ENCODE measurements around the gene THY1. TPM values are rescaled to one million over a fixed set of nuclear protein-coding genes. Genes with fewer than 3 reads are reported as not detected.

THY1 gene
- total and polyA plus RNA-seq, 9 of the 15 experiments (the other 6 are each of a cell fraction or from before 2014, with no cell fraction given), result 0.07 to 0.40 (median 0.16) TPM; not detected in 5

- no peak for TF ChIP-seq KLF13 (tag; IDR thresholded peaks at IDR 0.05; ENCODE audit: borderline replicate concordance, low read depth)
Measured at GRCh38 chr11:119410501-119410900, 12.5 kb downstream of the THY1 start (continued).

DNA sequence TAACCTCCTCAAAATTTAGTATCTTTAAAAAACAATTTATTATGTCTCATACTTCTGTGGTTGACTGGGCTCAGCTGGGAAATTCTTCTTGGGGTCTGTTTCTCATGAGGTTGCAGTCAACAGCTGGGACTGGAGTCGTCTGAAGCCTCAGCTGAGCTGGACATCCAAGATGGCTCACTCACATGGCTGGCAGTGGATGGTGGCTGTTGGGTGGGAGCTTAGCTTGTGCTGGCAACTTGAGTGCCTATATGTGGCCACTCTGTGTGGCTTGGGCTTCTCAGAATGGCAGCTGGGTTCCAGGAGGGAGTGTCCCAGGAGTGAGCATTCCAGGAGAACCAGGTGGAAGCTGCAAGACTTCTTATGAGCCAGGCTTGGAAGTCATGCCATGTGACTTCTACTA lies 13.2 kb downstream of the THY1 start:
- 25% methylated on average over 1 of the region's 1 CpG for WGBS (ENCODE audit: insufficient coverage, low coverage, missing lambda C conversion rate)
- ChIA-PET POLR2A (interaction anchor here (0.6 to 1.4 kb wide), 3 partner anchors 9 to 58 kb away, joined by 3 read pairs; no protein-coding TSS in a partner anchor), CTCF (ENCODE audit: low intra/inter-chr PET ratio) (no interaction called here)
- H3K9ac ChIP-seq (ENCODE audit: insufficient read depth in 1 of 2, low read depth in 2 of 2, low read length in 2 of 2), result no peak overlapping the region
- H3K36me3 ChIP-seq (ENCODE audit: control insufficient read depth, insufficient read depth, low read length), result no peaks in the 10 kb centered on the region
- no peak for ATAC-seq
- TF ChIP-seq ESRRB (CRISPR knock-in tag; IDR thresholded peaks at IDR 0.05; ENCODE audit: borderline replicate concordance) (no peak), ZBTB1 (CRISPR knock-in tag; IDR thresholded peaks at IDR 0.05; ENCODE audit: borderline replicate concordance, low read depth) (no peak), ZKSCAN1 (IDR thresholded peaks at IDR 0.05; ENCODE audit: low read depth, low read length) (no peak), ZNF224 (CRISPR knock-in tag; IDR thresholded peaks at IDR 0.05) (no peak), HDAC1 (IDR thresholded peaks at IDR 0.05) (no peak), ATF7 (IDR thresholded peaks at IDR 0.05) (no peak), NRF1 (conservative IDR thresholded peaks at IDR 0.05 in 1 of 2, IDR thresholded peaks at IDR 0.05 in 1 of 2) (no peak), GATA2 (CRISPR knock-in tag; IDR thresholded peaks at IDR 0.05) (no peak), CBFA2T2 (conservative IDR thresholded peaks at IDR 0.05) (no peak), ZNF449 (CRISPR knock-in tag; IDR thresholded peaks at IDR 0.05) (no peak), ZNF212 (CRISPR knock-in tag; IDR thresholded peaks at IDR 0.05) (no peak), SMAD1 (IDR thresholded peaks at IDR 0.05; ENCODE audit: low read depth, low read length, partially characterized antibody) (no peak), PHF21A (IDR thresholded peaks at IDR 0.05; ENCODE audit: borderline replicate concordance, low read depth) (no peak), PCBP1 (IDR thresholded peaks at IDR 0.05; ENCODE audit: low read depth, low read length, poor library complexity, severe bottlenecking) (no peak), RB1 (IDR thresholded peaks at IDR 0.05; ENCODE audit: low read depth) (no peak)
- TF ChIP-seq, protein P1, sequence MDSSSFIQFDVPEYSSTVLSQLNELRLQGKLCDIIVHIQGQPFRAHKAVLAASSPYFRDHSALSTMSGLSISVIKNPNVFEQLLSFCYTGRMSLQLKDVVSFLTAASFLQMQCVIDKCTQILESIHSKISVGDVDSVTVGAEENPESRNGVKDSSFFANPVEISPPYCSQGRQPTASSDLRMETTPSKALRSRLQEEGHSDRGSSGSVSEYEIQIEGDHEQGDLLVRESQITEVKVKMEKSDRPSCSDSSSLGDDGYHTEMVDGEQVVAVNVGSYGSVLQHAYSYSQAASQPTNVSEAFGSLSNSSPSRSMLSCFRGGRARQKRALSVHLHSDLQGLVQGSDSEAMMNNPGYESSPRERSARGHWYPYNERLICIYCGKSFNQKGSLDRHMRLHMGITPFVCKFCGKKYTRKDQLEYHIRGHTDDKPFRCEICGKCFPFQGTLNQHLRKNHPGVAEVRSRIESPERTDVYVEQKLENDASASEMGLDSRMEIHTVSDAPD (CRISPR knock-in tag; IDR thresholded peaks at IDR 0.05), result no peak
- TF ChIP-seq, protein P2, sequence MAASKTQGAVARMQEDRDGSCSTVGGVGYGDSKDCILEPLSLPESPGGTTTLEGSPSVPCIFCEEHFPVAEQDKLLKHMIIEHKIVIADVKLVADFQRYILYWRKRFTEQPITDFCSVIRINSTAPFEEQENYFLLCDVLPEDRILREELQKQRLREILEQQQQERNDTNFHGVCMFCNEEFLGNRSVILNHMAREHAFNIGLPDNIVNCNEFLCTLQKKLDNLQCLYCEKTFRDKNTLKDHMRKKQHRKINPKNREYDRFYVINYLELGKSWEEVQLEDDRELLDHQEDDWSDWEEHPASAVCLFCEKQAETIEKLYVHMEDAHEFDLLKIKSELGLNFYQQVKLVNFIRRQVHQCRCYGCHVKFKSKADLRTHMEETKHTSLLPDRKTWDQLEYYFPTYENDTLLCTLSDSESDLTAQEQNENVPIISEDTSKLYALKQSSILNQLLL (CRISPR knock-in tag; IDR thresholded peaks at IDR 0.05; ENCODE audit: borderline replicate concordance), result no peak
- in situ Hi-C loops (cut with MboI) (no loop called here), intact Hi-C loops (cut with micrococcal nuclease) (no loop called here)
- no peak overlapping the region for H3K4me2 ChIP-seq (ENCODE audit: insufficient read depth, low read length)
- H2AFZ ChIP-seq (ENCODE audit: low read depth, low read length), result no peak overlapping the region
- BruUV-seq (replicated peaks), result no TSS peak
- H3K4me1 ChIP-seq (replicated peaks in 1 of 2; ENCODE audit: control insufficient read depth in 2 of 2, insufficient read depth in 2 of 2, low read length in 2 of 2), result no peaks in the 10 kb centered on the region
- no peak for FAIRE-seq
- H3K9me3 ChIP-seq (replicated peaks; ENCODE audit: control insufficient read depth, insufficient read depth, low read depth, low read length), result no peaks in the 10 kb centered on the region
- H3K79me2 ChIP-seq (ENCODE audit: control insufficient read depth, insufficient read depth, low read length), result no peaks in the 10 kb centered on the region
- H3K27ac ChIP-seq (ENCODE audit: extremely low read depth, low read depth, low read length), result no peak overlapping the region
- no peak for DNase-seq (ENCODE audit: extremely low read depth in 1 of 4, low spot score in 3 of 4)
- H3K27me3 ChIP-seq (ENCODE audit: control insufficient read depth in 2 of 2, insufficient read depth in 2 of 2, low read length in 2 of 2), result no peaks in the 10 kb centered on the region
- H3K9me1 ChIP-seq (ENCODE audit: control insufficient read depth, insufficient read depth, low read length), result no peaks in the 10 kb centered on the region
- H4K20me1 ChIP-seq (replicated peaks; ENCODE audit: control insufficient read depth, insufficient read depth, low read length), result no peaks in the 10 kb centered on the region
- no peak overlapping the region for H3K4me3 ChIP-seq
